Keratinocyte (primary cell): Measurements from ENCODE around the gene AGAP1. TPM values are rescaled to one million over a fixed set of nuclear protein-coding genes. Genes with fewer than 3 reads are reported as not detected.

Experiments
- DNase-seq: peaks from one replicate; pipeline ENCODE4 v3.0.0-alpha.2; 2011; ENCODE audit warnings: low read depth, missing footprints, low spot score
- FAIRE-seq: peaks from 2 replicates; lab custom pipeline; 2011; peaks lifted over from hg19 to GRCh38; lab: Jason Lieb, UNC
- H2AFZ ChIP-seq: 2 replicates; pipeline ENCODE4 v1.6.0; 2012; ENCODE audit warnings: low read length, control low read depth, inconsistent platforms; ENCODE audit not compliant: control insufficient read depth
- H3K27ac ChIP-seq: 2 replicates; pipeline ENCODE4 v1.5.1; 2011; ENCODE audit warnings: low read length; ENCODE audit not compliant: control insufficient read depth, insufficient read depth
- H3K27me3 ChIP-seq: 3 replicates; pipeline ENCODE4 v1.6.0; 2011; ENCODE audit warnings: low read length; ENCODE audit not compliant: control insufficient read depth, insufficient read depth; ENCODE audit errors: extremely low read depth
- H3K36me3 ChIP-seq, 2 experiments: 2 replicates in 1 of 2; 3 replicates in 1 of 2; pipeline ENCODE4 v1.5.1; 2011; ENCODE audit warnings: low read length in 2 of 2, mild to moderate bottlenecking in 1 of 2; ENCODE audit not compliant: control insufficient read depth in 2 of 2, insufficient read depth in 2 of 2; ENCODE audit errors: extremely low read depth in 1 of 2
- H3K4me1 ChIP-seq: 3 replicates; pipeline ENCODE4 v1.5.1; 2011; ENCODE audit warnings: low read length; ENCODE audit not compliant: control insufficient read depth, insufficient read depth; ENCODE audit errors: extremely low read depth
- H3K4me2 ChIP-seq: 3 replicates; pipeline ENCODE4 v1.6.0; 2011; ENCODE audit warnings: low read depth, low read length; ENCODE audit not compliant: control insufficient read depth, insufficient read depth; ENCODE audit errors: extremely low read depth
- H3K4me3 ChIP-seq, 3 experiments: fragments of 200-600 bp in 1 of 3; sonication (generic) in 1 of 3; 2 replicates in 2 of 3; 3 replicates in 1 of 3; pipeline ENCODE4 v1.5.1; 2011 to 2016; ENCODE audit warnings: low read length in 3 of 3, mild to moderate bottlenecking in 3 of 3, control low read depth in 2 of 3, inconsistent platforms in 1 of 3, low read depth in 1 of 3, mixed read lengths in 1 of 3, mixed run types in 1 of 3, moderate library complexity in 1 of 3; ENCODE audit not compliant: control insufficient read depth in 2 of 3, insufficient read depth in 2 of 3; ENCODE audit errors: extremely low read depth in 1 of 3
- H3K79me2 ChIP-seq: 2 replicates; pipeline ENCODE4 v1.6.0; 2012; ENCODE audit warnings: low read length; ENCODE audit not compliant: control insufficient read depth, insufficient read depth
- H3K9ac ChIP-seq: 3 replicates; pipeline ENCODE4 v1.6.0; 2011; ENCODE audit warnings: low read length; ENCODE audit not compliant: control insufficient read depth, insufficient read depth; ENCODE audit errors: extremely low read depth
- H3K9me1 ChIP-seq: 3 replicates; pipeline ENCODE4 v1.6.0; 2011; ENCODE audit warnings: low read length; ENCODE audit not compliant: control insufficient read depth, insufficient read depth; ENCODE audit errors: extremely low read depth
- H3K9me3 ChIP-seq: 2 replicates; pipeline ENCODE4 v1.5.1; 2012; ENCODE audit warnings: low read depth, low read length; ENCODE audit not compliant: control insufficient read depth
- H4K20me1 ChIP-seq: 3 replicates; pipeline ENCODE4 v1.6.0; 2011; ENCODE audit warnings: low read length; ENCODE audit not compliant: control insufficient read depth, insufficient read depth; ENCODE audit errors: extremely low read depth
- EZH2 ChIP-seq: IDR thresholded peaks from one replicate; pipeline ENCODE4 v1.6.1; 2012; ENCODE audit warnings: inconsistent platforms, mild to moderate bottlenecking, low read length, moderate library complexity
- dilution Hi-C: fragments of 300-500 bp; cut with MboI; formaldehyde crosslinking; loops from one replicate; pipeline ENCODE4 v1.7.0; 2020; ENCODE audit warnings: low sequenced_read_pairs; ENCODE audit not compliant: extremely low pct_ligation_motif_present
- polyA plus RNA-seq, 5 experiments: library from polyadenylated mRNA; depleted of rRNA in 3 of 5; stranded (reverse) in 3 of 5; stranded (forward) in 1 of 5; unstranded in 1 of 5; fragments of >200 nt; gene quantifications; 1 replicate in 1 of 5; 2 replicates in 3 of 5; 3 replicates in 1 of 5; pipeline versions ENCODE4 v1.2.1 to v1.2.3, GENCODE V29; 2011 to 2012; ENCODE audit warnings: missing spikeins in 2 of 5, low read depth in 1 of 5, low replicate concordance in 1 of 5
- TF ChIP-seq, protein P1 (sequence below), 3 experiments: IDR thresholded peaks in 1 of 3; conservative IDR thresholded peaks in 1 of 3; optimal IDR thresholded peaks in 1 of 3; 2 replicates in 2 of 3; 3 replicates in 1 of 3; pipeline versions ENCODE3 to v1.5.1; 2011; ENCODE audit warnings: low read length in 3 of 3, mild to moderate bottlenecking in 3 of 3, moderate library complexity in 2 of 3, control low read depth in 1 of 3, inconsistent platforms in 1 of 3; ENCODE audit not compliant: insufficient read depth in 2 of 3; ENCODE audit errors: extremely low read depth in 1 of 3

AGAP1 gene
- polyA plus RNA-seq, 1 donor (not counting 4 experiments of a cell fraction or from before 2014, with no cell fraction given) = 12.6 TPM

- dilution Hi-C loops = no loop called here
- Histone ChIP-seq H2AFZ (no peak overlapping the region), H3K4me2 (no peak overlapping the region), H3K9me1 (no peaks in the 10 kb centered on the region), H3K4me1 (no peaks in the 10 kb centered on the region), H3K9me3 (no peaks in the 10 kb centered on the region), H3K27ac (no peak overlapping the region), H3K36me3 (no peaks in the 10 kb centered on the region), H3K27me3 (no peaks in the 10 kb centered on the region), H4K20me1 (no peaks in the 10 kb centered on the region), H3K9ac (no peak overlapping the region), H3K4me3 (no peak overlapping the region), H3K79me2 (no peaks in the 10 kb centered on the region)
- DNase-seq = no peak
- no peak for TF ChIP-seq EZH2
- TF ChIP-seq, protein P1, sequence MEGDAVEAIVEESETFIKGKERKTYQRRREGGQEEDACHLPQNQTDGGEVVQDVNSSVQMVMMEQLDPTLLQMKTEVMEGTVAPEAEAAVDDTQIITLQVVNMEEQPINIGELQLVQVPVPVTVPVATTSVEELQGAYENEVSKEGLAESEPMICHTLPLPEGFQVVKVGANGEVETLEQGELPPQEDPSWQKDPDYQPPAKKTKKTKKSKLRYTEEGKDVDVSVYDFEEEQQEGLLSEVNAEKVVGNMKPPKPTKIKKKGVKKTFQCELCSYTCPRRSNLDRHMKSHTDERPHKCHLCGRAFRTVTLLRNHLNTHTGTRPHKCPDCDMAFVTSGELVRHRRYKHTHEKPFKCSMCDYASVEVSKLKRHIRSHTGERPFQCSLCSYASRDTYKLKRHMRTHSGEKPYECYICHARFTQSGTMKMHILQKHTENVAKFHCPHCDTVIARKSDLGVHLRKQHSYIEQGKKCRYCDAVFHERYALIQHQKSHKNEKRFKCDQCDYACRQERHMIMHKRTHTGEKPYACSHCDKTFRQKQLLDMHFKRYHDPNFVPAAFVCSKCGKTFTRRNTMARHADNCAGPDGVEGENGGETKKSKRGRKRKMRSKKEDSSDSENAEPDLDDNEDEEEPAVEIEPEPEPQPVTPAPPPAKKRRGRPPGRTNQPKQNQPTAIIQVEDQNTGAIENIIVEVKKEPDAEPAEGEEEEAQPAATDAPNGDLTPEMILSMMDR (optimal IDR thresholded peaks at IDR 0.05 in 1 of 3, IDR thresholded peaks at IDR 0.05 in 1 of 3, conservative IDR thresholded peaks at IDR 0.05 in 1 of 3; ENCODE audit: extremely low read depth in 1 of 3, insufficient read depth in 2 of 3, low read length in 3 of 3) = no peak
- no peak for FAIRE-seq
Observed at GRCh38 chr2:235471186-235471747, 22.6 kb upstream of the AGAP1 start.

GRCh38 chr2:235472443-235472842 lies 21.4 kb upstream of the AGAP1 start:
- DNase-seq = no peak
- Histone ChIP-seq H3K9me1 (no peaks in the 10 kb centered on the region), H3K27ac (no peak overlapping the region), H3K36me3 (no peaks in the 10 kb centered on the region), H4K20me1 (no peaks in the 10 kb centered on the region), H3K9ac (no peak overlapping the region), H3K79me2 (no peaks in the 10 kb centered on the region), H3K4me3 (no peak overlapping the region), H2AFZ (no peak overlapping the region), H3K9me3 (no peaks in the 10 kb centered on the region), H3K4me2 (no peak overlapping the region), H3K4me1 (no peaks in the 10 kb centered on the region), H3K27me3 (no peaks in the 10 kb centered on the region)
- dilution Hi-C loops = no loop called here
- TF ChIP-seq, protein P1 (optimal IDR thresholded peaks at IDR 0.05 in 1 of 3, IDR thresholded peaks at IDR 0.05 in 1 of 3, conservative IDR thresholded peaks at IDR 0.05 in 1 of 3; ENCODE audit: extremely low read depth in 1 of 3, insufficient read depth in 2 of 3, low read length in 3 of 3) = no peak
- TF ChIP-seq EZH2 = no peak
- FAIRE-seq = no peak
